DMS79 (cell line): Measurements from ENCODE around the gene GMPPB.
"Not testable (repeated sequence)": the region's sequence is repeated elsewhere in the genome, so short reads cannot be mapped to it uniquely, and the experiment has no call there.

Source experiments
- DNase-seq: peaks from one replicate; lab custom pipeline; 2025; lab: John Stamatoyannopoulos, UW

Gene GMPPB

GRCh38 chr3:49689908-49690624 lies 33.7 kb downstream of the GMPPB start:
- not testable (repeated sequence) for DNase-seq

- no peak for DNase-seq
Measured at GRCh38 chr3:49689046-49689907, 34.5 kb downstream of the GMPPB start, which contains the start of the genes MST1 and RNF123. Gene MST1 (minus strand): TSS chr3:49689474. CDS start chr3:49688691, 783 bp downstream. Gene RNF123 (plus strand): TSS chr3:49689557. CDS start chr3:49691166, 1,609 bp downstream.

DNA sequence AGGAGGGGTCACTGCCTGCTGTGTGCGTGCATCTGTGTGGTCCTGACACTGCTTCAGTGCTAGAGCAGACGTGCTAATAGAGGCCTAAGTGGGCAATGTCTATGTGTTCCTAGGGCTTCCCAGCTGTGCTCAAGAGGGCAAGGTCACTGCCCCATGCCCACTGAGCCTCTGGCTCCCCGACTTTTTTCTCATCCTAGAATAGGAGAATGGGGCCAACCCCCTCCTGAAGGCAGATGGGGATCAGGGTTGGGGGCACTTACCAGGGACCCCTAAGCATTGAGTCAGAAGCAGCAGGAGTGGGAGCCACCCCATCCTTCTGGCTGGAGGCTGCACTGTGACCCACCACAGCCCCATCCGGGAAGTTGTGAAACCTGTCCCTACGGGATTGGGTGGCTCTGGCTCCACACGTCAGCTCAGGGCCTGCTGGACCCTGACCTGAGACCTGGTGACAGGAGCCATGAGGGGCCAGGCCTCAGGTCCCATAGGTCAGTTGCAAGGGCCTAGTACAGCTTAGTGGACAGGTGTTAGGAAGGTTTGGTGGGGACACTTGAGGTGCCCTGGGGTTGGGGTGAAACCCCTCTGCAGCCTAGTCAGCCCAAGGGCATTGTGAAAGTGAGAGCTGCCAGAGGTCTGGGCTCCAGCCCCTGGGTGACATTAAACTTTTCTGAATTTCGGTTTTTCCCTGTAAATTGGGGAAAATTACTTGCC lies 35.3 kb downstream of the GMPPB start:
- DNase-seq: not testable (repeated sequence)

GRCh38 chr3:49687424-49687795 lies 36.3 kb downstream of the GMPPB start:
- not testable (repeated sequence) for DNase-seq

DNA sequence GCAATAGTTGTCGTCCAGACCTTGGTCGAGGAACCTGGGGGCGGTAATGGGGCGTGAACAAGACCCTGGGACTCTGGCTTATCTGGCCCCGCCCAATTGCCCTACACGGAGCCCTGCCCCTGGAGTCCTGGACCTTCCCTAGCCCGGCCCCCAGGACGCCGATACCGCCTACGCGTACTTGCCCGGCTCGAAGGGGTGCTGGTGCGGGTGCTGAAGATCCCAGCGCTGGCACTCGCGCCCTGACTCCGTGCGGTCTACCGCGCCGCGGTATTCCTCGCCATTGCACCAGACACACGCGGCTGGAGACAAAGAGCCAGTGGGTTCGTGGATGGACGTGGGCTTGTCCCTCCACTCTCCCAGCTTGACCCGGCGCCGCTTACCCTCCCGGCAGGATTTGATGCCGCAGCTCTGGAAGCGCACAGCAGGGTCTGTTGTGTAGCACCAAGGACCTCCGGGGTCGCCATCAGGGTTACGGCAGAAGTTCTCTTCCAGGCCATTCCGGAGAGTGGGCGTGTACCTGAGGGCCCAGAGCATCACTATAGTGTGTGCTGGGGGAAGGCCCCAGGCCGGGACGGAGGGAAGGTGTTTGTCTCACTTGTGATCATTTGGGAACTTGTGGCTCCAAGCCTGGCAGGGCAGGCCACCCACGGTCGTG lies 36.9 kb downstream of the GMPPB start:
- DNase-seq: not testable (repeated sequence)

- DNase-seq: not testable (repeated sequence)
Measured at GRCh38 chr3:49686346-49686745, 37.4 kb downstream of the GMPPB start.

DNA sequence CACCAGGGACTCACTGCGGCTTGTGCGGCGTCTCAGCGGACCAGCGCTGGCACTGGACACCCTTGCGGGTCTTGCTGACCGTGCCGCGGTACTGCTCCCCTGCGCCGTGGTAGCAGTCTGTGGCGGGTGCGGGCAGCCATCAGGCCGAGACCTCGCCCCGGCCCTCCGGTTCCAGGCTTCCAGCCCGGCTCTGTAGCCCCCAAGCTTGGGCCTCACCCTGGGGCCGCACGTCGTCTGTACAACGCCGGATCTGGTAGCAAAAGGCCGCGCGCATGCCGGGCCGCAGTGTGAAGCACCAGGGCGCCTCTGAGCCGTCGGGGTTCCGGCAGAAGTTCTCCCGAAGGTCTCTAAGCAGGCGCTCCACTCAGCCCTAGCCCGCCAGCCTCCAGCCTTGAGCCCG lies 37.9 kb downstream of the GMPPB start:
- DNase-seq: not testable (repeated sequence)

DNA sequence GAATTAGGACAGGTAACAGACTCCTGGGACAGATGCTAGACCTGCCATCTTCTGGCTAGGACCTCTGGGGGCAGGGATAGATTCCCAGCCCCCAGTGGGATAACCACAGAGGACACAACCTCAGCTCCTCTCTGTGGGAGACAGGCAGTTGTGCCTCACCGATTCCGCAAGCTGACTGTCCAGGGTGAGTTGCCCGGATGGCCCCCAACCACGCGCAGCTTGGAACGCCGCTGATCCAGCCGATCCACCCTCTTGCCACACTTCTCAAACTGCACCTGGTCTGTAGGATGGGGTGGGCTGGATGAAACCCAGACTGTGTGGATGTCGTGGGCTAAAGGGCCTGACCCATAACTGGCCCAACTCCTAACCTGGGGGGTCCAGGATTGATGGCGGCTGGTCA lies 38.6 kb downstream of the GMPPB start:
- not testable (repeated sequence) for DNase-seq

DNA sequence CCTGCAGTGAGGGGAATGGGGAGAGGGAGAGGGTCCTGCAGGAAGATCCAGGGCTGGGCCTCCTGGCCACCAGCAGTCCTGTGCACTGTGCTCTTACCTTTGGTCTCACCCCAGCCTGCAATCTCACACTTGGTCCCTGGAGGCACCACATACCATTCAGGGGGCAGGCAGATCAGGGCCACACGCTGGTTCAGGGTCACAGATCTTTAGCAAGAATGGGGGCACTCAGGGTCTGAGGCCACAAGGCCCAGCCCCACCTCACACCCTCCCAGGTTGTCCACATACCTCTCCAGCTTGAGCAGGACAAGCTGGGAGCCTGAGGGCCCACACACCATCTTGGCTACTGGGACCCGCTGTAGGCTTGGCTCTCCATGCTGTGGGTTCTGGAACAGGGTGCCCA lies 39.3 kb downstream of the GMPPB start:
- DNase-seq: not testable (repeated sequence)

GRCh38 chr3:49683162-49683561 lies 40.6 kb downstream of the GMPPB start:
- no peak for DNase-seq

DNA sequence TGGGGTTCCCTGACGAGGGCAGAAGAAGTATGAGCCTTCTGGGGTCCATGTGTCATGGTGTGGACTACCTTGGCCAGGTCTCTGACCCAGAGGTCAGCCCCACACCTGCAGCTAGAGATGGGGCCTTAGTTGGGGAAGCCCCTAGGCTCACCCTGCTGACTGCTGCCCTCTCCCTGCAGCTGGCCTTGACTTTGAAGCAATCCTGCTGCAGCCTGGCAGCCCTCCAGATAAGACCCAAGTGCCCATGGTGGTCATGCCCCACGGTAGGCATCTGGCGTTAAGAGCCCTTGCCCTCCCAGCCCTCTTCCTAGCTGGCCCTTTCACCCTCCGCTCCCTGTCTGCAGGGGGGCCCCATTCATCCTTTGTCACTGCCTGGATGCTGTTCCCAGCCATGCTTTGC lies 42.2 kb downstream of the GMPPB start:
- no peak for DNase-seq

GRCh38 chr3:49681232-49681522 lies 42.6 kb downstream of the GMPPB start:
- DNase-seq: no peak

GRCh38 chr3:49680493-49681231 lies 43.1 kb downstream of the GMPPB start:
- no peak for DNase-seq

DNA sequence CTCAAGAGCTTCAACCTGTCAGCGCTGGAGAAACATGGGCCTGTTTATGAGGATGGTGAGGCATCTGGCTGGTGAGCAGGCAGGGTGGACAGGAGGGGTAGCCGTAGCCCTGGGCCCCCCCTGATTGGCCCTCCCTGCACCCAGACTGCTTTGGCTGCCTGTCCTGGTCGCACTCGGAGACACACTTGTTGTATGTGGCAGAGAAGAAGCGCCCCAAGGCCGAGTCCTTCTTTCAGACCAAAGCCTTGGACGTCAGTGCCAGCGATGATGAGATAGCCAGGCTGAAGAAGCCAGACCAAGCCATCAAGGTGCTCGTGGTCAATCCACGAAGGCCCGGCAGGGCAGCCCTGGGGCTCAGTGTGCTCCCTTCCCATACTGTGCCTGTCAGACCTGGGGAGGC lies 47.8 kb downstream of the GMPPB start:
- DNase-seq: no peak

GRCh38 chr3:49674497-49674983 lies 49.2 kb downstream of the GMPPB start:
- DNase-seq: no peak

DNA sequence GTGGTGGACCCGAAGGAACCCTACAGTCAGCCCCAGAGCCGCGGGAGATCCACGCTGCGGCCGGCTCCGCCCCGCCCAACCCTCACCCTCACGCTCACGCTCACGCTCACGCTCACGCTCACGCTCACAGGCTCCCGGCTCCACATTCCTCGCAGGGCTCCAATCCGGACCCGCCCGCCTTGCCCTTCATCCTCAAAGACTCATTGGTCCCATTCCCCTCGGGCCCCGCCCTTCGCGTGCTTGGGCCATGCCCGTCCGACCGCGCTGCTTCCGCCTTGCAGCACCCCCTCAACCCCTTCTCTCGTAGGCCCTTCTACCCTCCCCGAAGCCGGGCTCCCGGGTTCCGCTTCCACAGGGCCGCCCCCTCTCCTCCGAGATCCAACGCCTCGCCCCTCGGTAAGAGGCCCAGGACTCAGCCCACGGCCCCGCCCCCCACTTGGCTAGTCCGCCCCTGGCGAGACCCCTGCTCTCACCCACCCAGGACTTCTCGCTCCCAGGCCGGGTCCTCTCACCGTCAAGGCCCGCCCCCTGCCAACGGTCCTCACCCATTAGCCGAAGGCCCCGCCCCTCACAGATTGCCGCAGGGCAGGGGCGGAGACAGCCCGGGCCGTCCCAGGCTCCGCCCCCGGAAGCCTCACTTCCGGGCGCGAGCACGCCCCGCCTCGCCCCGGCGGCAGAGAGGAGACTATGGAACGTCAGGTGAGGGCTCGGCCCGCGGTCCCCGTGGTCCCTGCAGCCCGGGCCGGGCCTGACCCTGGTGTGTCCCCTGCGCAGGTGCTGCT lies 49.8 kb downstream of the GMPPB start, which contains the start of gene APEH:
TSS of gene APEH (plus strand) at position 637 of the 782 bp plus-strand sequence. CDS start at position 688, 51 bp downstream.
- no peak for DNase-seq

DNA sequence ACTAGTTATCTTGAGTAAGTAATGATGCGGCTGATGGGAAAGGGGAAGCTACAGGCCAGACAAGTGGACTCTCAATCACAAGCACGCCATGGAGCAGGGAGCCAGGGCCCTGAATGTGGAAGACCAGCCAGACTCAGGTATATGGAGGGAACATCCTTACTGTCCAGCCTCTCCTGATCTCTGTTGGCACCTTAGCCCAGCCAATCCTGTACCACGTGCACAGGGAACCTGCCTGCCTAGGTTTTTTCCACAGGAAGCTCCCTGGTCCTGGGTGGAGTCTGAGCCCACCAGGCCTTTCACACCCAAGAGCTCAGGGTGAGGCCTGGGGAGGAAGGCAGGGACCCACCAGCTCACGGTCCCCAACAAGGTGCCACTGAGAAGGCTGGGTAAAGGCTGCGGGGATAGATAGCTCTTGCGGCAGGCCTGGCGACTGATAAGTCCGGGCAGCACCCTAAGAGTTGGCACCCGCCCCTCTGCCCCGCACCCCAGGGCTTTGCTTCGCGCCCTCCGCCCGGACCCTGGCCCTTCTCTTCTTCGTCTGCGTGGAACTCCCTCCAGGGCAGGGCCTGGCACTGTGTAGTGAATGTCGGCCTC lies 50.5 kb downstream of the GMPPB start:
- no peak for DNase-seq

DNA sequence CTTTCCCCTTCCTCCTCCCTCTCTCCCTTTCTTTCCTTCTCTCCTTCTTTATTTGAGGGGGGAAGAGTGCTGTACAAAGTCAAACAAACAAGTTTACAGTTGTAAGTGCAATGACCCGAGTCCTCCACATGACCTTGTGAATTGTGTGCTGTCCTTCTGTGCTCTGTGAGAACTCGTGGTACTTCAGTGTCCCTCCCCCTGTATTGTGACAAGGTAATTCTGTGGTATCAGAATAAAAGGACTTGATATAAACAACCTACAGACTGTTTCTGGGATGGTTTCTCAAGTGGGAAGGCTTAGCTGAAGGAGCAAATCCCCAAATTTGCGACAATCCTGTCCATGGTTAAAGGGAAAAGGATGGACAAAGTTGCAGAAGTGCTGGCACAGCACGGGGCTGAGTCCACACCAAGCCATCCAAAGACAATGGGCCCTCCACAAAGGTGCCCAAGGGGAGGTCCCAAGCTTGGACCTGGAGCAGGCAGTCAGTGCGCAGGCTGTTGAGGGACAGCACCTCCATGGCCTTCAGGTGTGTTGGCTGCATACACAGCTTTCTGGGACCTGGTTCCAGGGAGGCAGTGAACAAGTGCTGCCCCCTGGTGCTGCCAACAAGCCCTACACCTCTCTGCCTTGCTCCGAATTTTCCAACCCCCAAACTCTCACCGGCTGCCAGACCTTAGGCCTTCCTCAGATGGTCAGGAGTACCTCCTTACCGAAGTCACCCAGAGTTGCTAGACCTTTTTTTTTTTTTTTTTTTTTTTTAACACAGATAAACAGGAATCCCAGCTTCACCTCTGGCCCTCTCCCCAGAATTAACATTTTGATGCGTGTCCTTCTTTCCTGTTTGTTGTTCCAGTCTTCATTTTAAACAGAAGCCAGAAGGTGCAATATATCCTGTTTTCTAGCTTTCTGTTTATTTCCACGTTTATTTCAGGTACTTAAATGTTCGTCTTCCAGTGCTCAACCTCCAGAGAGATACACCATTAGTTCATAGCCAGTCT lies 52.2 kb downstream of the GMPPB start:
- no peak for DNase-seq

DNA sequence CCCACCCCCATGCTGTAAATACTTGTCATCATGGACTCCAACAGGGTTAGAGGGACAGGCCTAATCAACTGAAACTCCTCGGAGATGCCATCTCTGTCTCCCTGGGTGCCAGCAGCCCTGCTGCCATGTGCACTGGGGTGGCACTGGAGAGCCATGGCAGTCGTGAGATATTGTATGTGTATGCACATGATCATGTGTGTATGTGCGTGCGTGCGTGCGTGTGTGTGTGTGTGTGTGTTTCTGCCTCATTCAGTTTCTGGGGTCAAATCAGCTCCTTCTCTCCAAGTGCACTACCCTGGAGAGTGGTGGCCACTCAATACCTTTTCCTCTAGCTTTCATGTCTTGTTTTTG lies 52.8 kb downstream of the GMPPB start:
- no peak for DNase-seq
